Measurements from ENCODE around the gene ST6GALNAC6. TPM values are rescaled to one million over a fixed set of nuclear protein-coding genes. Genes with fewer than 3 reads are reported as not detected.

The ST6GALNAC6 gene
- total RNA-seq, 2 donors from 2014 or later = 68.2 to 106 TPM

GRCh38 chr9:127923046-127923445 lies 23.6 kb upstream of the ST6GALNAC6 start:
- H3K27me3 ChIP-seq = peaks cover 5 to 16% of the 10 kb centered on the region in 2 donors
- no peak overlapping the region for H3K27ac ChIP-seq
- no peak for DNase-seq (ENCODE audit: low spot score)
- H3K4me3 ChIP-seq = no peak overlapping the region
- H3K36me3 ChIP-seq = no peaks in the 10 kb centered on the region
- H3K4me1 ChIP-seq = peaks cover 0 to 47% of the 10 kb centered on the region in 2 donors
- no peaks in the 10 kb centered on the region for H3K9me3 ChIP-seq
- TF ChIP-seq CTCF (IDR thresholded peaks at IDR 0.05) = no peak

GRCh38 chr9:127921557-127922120 lies 22.2 kb upstream of the ST6GALNAC6 start:
- no peak overlapping the region for H3K27ac ChIP-seq
- H3K9me3 ChIP-seq = no peaks in the 10 kb centered on the region
- peaks cover 0 to 2% of the 10 kb centered on the region in 2 donors for H3K27me3 ChIP-seq
- DNase-seq (ENCODE audit: low spot score) = no peak
- no peaks in the 10 kb centered on the region for H3K36me3 ChIP-seq
- H3K4me1 ChIP-seq = peaks cover 0 to 44% of the 10 kb centered on the region in 2 donors
- peak; percentile 97 for TF ChIP-seq CTCF (IDR thresholded peaks at IDR 0.05)
- peak overlapping the region in 1 of 2 donors; percentile 31 for H3K4me3 ChIP-seq

- no peak for TF ChIP-seq CTCF (IDR thresholded peaks at IDR 0.05)
- no peaks in the 10 kb centered on the region for H3K27me3 ChIP-seq
- peaks cover 0 to 50% of the 10 kb centered on the region in 2 donors for H3K4me1 ChIP-seq
- no peaks in the 10 kb centered on the region for H3K36me3 ChIP-seq
- H3K9me3 ChIP-seq = no peaks in the 10 kb centered on the region
- DNase-seq (ENCODE audit: low spot score) = no peak
- no peak overlapping the region for H3K27ac ChIP-seq
- H3K4me3 ChIP-seq = no peak overlapping the region
Measured at GRCh38 chr9:127920794-127921193, 21.4 kb upstream of the ST6GALNAC6 start.

- H3K27me3 ChIP-seq = no peaks in the 10 kb centered on the region
- H3K36me3 ChIP-seq = no peaks in the 10 kb centered on the region
- DNase-seq (ENCODE audit: low spot score) = peak; percentile 98
- peaks cover 0 to 62% of the 10 kb centered on the region in 2 donors for H3K4me1 ChIP-seq
- no peak for TF ChIP-seq CTCF (IDR thresholded peaks at IDR 0.05)
- no peaks in the 10 kb centered on the region for H3K9me3 ChIP-seq
- peak overlapping the region; percentile 28 to 64 for H3K27ac ChIP-seq
- no peak overlapping the region for H3K4me3 ChIP-seq
Measured at GRCh38 chr9:127919253-127919815, 19.9 kb upstream of the ST6GALNAC6 start.

GRCh38 chr9:127918183-127919107 lies 19.0 kb upstream of the ST6GALNAC6 start:
- Histone ChIP-seq H3K9me3 (no peaks in the 10 kb centered on the region), H3K4me3 (no peak overlapping the region), H3K27ac (peak overlapping the region; percentile 28 to 64), H3K4me1 (peaks cover 0 to 62% of the 10 kb centered on the region in 2 donors), H3K27me3 (no peaks in the 10 kb centered on the region), H3K36me3 (no peaks in the 10 kb centered on the region)
- TF ChIP-seq CTCF (IDR thresholded peaks at IDR 0.05) = no peak
- DNase-seq (ENCODE audit: low spot score) = no peak
